HEK293 (cell line): ENCODE measurements around the gene DYRK4.

Experiments used
- CTCF ChIA-PET: fragments of 350-600 bp; formaldehyde crosslinking; extraction: SDS; loops from one replicate; lab custom pipeline; 2021; ENCODE audit warnings: antibody characterized with exemption; lab: Yijun Ruan, JAX
- POLR2A ChIA-PET: fragments of 300-600 bp; formaldehyde crosslinking; extraction: SDS; loops from one replicate; lab custom pipeline; 2020; ENCODE audit warnings: antibody characterized with exemption, inconsistent platforms; lab: Yijun Ruan, JAX
- H3K27ac ChIP-seq: fragments of 200-500 bp; sonication (Bioruptor generic); 2 replicates; pipeline ENCODE4 v1.5.1; 2014; ENCODE audit warnings: low read depth, low read length, control low read depth, inconsistent platforms; ENCODE audit errors: extremely low read depth
- H3K36me3 ChIP-seq, 2 experiments: fragments of 200-500 bp in 1 of 2; sonication (Bioruptor generic) in 1 of 2; 1 replicate in 1 of 2; 2 replicates in 1 of 2; pipeline ENCODE4 v1.5.1; 2014 to 2017; ENCODE audit warnings: inconsistent platforms in 2 of 2, low read length in 2 of 2; ENCODE audit not compliant: control insufficient read depth in 2 of 2, insufficient read depth in 1 of 2
- H3K4me1 ChIP-seq: fragments of 200-500 bp; sonication (Bioruptor generic); 2 replicates; pipeline ENCODE4 v1.5.1; 2014; ENCODE audit warnings: mild to moderate bottlenecking, low read length, inconsistent platforms; ENCODE audit not compliant: control insufficient read depth, insufficient read depth
- H3K4me3 ChIP-seq: 2 replicates; pipeline ENCODE4 v1.5.1; 2011; ENCODE audit warnings: low read depth, mild to moderate bottlenecking, control low read depth, low read length, moderate library complexity
- H3K9me3 ChIP-seq: fragments of 200-500 bp; sonication (Bioruptor generic); 2 replicates; pipeline ENCODE4 v1.5.1; 2014; ENCODE audit warnings: low read depth, low read length, inconsistent platforms; ENCODE audit not compliant: control insufficient read depth, insufficient read depth
- KLF10 ChIP-seq: fragments of 450-650 bp; IDR thresholded peaks from 2 replicates; pipeline ENCODE4 v1.5.1; 2018; ENCODE audit warnings: missing biosample characterization, mild to moderate bottlenecking, missing genetic modification characterization
- MZF1 ChIP-seq: fragments of 450-650 bp; formaldehyde crosslinking; IDR thresholded peaks from 2 replicates; pipeline ENCODE4 v1.5.1; 2017; ENCODE audit warnings: missing biosample characterization, missing genetic modification characterization, borderline replicate concordance
- PRDM1 ChIP-seq: fragments of 450-650 bp; formaldehyde crosslinking; IDR thresholded peaks from 2 replicates; pipeline ENCODE4; 2016; ENCODE audit warnings: missing biosample characterization, missing genetic modification characterization
- PRDM6 ChIP-seq: fragments of 450-650 bp; formaldehyde crosslinking; IDR thresholded peaks from 2 replicates; pipeline ENCODE4 v1.5.1; 2017; ENCODE audit warnings: missing biosample characterization, missing genetic modification characterization
- TRIM28 ChIP-seq: IDR thresholded peaks from 2 replicates; pipeline ENCODE4 v1.6.1; 2011; ENCODE audit warnings: low read length, control low read depth, borderline replicate concordance
- ZFP3 ChIP-seq: fragments of 450-650 bp; formaldehyde crosslinking; IDR thresholded peaks from 2 replicates; pipeline ENCODE4 v1.5.1; 2016; ENCODE audit warnings: low read depth, missing biosample characterization, missing genetic modification characterization
- ZNF114 ChIP-seq: fragments of 450-650 bp; formaldehyde crosslinking; IDR thresholded peaks from 2 replicates; pipeline ENCODE4 v1.5.0; 2017; ENCODE audit warnings: missing biosample characterization, missing genetic modification characterization
- ZNF148 ChIP-seq: fragments of 450-650 bp; formaldehyde crosslinking; IDR thresholded peaks from 2 replicates; pipeline ENCODE4 v1.5.0; 2017; ENCODE audit warnings: missing biosample characterization, missing genetic modification characterization, borderline replicate concordance
- ZNF16 ChIP-seq: fragments of 450-650 bp; formaldehyde crosslinking; IDR thresholded peaks from 2 replicates; pipeline ENCODE4 v1.5.1; 2016; ENCODE audit warnings: low read depth, missing biosample characterization, missing genetic modification characterization
- ZNF184 ChIP-seq: fragments of 450-650 bp; IDR thresholded peaks from 2 replicates; pipeline ENCODE4 v1.5.1; 2018; ENCODE audit warnings: missing biosample characterization, mild to moderate bottlenecking, missing genetic modification characterization
- ZNF211 ChIP-seq: fragments of 450-650 bp; formaldehyde crosslinking; IDR thresholded peaks from 2 replicates; pipeline ENCODE4 v1.5.1; 2016; ENCODE audit warnings: low read depth, missing biosample characterization, missing genetic modification characterization
- ZNF354C ChIP-seq: fragments of 450-650 bp; formaldehyde crosslinking; IDR thresholded peaks from 2 replicates; pipeline ENCODE4 v1.5.1; 2016; ENCODE audit warnings: missing biosample characterization, missing genetic modification characterization, low read depth, borderline replicate concordance
- ZNF366 ChIP-seq: fragments of 450-650 bp; formaldehyde crosslinking; conservative IDR thresholded peaks from 2 replicates; pipeline ENCODE4 v1.5.1; 2016; ENCODE audit warnings: missing biosample characterization, missing genetic modification characterization
- ZNF488 ChIP-seq: fragments of 450-650 bp; formaldehyde crosslinking; IDR thresholded peaks from 2 replicates; pipeline ENCODE4 v1.5.1; 2016; ENCODE audit warnings: missing biosample characterization, missing genetic modification characterization
- ZNF530 ChIP-seq: fragments of 450-650 bp; formaldehyde crosslinking; IDR thresholded peaks from 2 replicates; pipeline ENCODE4 v1.5.1; 2016; ENCODE audit warnings: low read depth, missing biosample characterization, missing genetic modification characterization
- ZNF544 ChIP-seq: fragments of 450-650 bp; formaldehyde crosslinking; IDR thresholded peaks from 2 replicates; pipeline ENCODE4 v1.5.0; 2017; ENCODE audit warnings: missing biosample characterization, missing genetic modification characterization
- ZNF596 ChIP-seq: fragments of 450-650 bp; IDR thresholded peaks from 2 replicates; pipeline ENCODE4 v1.5.0; 2018; ENCODE audit warnings: missing biosample characterization, mild to moderate bottlenecking, missing genetic modification characterization, moderate library complexity
- ZNF623 ChIP-seq: fragments of 450-650 bp; formaldehyde crosslinking; IDR thresholded peaks from 2 replicates; pipeline ENCODE4 v1.5.1; 2016; ENCODE audit warnings: missing biosample characterization, missing genetic modification characterization
- ZNF626 ChIP-seq: fragments of 450-650 bp; sonication (Bioruptor Pico); formaldehyde crosslinking; IDR thresholded peaks from 2 replicates; pipeline ENCODE4 v1.5.1; 2018; ENCODE audit warnings: missing biosample characterization, missing genetic modification characterization, inconsistent platforms
- ZNF837 ChIP-seq: fragments of 450-650 bp; formaldehyde crosslinking; IDR thresholded peaks from 2 replicates; pipeline ENCODE4 v1.5.1; 2016; ENCODE audit warnings: missing biosample characterization, missing genetic modification characterization

Gene DYRK4

GRCh38 chr12:4553943-4554342 is 8.1 kb upstream of the DYRK4 start:
- TF ChIP-seq ZNF626 (tag by site-specific recombination) (no peak), ZNF114 (no peak), ZNF16 (tag by site-specific recombination) (no peak), ZNF184 (no peak), ZNF366 (no peak), KLF10 (no peak), ZNF544 (tag by site-specific recombination) (no peak), ZNF488 (tag by site-specific recombination) (no peak)
- H3K36me3 ChIP-seq = peaks cover 58 to 82% of the 10 kb centered on the region in 2 experiments
- H3K4me3 ChIP-seq = no peak overlapping the region
- POLR2A ChIA-PET = no interaction called here
- H3K4me1 ChIP-seq = no peaks in the 10 kb centered on the region
- H3K9me3 ChIP-seq = no peaks in the 10 kb centered on the region
- CTCF ChIA-PET = interaction anchor here (0.6 to 0.7 kb wide), 2 partner anchors 9 to 56 kb away, joined by 3 read pairs; no protein-coding TSS in a partner anchor
- no peak overlapping the region for H3K27ac ChIP-seq

GRCh38 chr12:4555804-4556203 is 6.2 kb upstream of the DYRK4 start:
- H3K9me3 ChIP-seq = no peaks in the 10 kb centered on the region
- CTCF ChIA-PET = no interaction called here
- no peak for TF ChIP-seq ZNF837 (tag by site-specific recombination)
- TF ChIP-seq, all 188 proteins: peak for 0
- no peaks in the 10 kb centered on the region for H3K4me1 ChIP-seq
- POLR2A ChIA-PET = no interaction called here
- H3K36me3 ChIP-seq = peaks cover 49 to 78% of the 10 kb centered on the region in 2 experiments
- H3K4me3 ChIP-seq = no peak overlapping the region
- H3K27ac ChIP-seq = no peak overlapping the region

GRCh38 chr12:4556735-4557530 is 5.1 kb upstream of the DYRK4 start:
- peaks cover 40 to 74% of the 10 kb centered on the region in 2 experiments; a peak in 2 of 3 replicates for H3K36me3 ChIP-seq
- no peaks in the 10 kb centered on the region for H3K9me3 ChIP-seq
- TF ChIP-seq ZNF354C (tag by site-specific recombination) (no peak), ZNF596 (tag by site-specific recombination) (no peak), TRIM28 (no peak)
- H3K27ac ChIP-seq = no peak overlapping the region
- ChIA-PET CTCF (no interaction called here), POLR2A (no interaction called here)
- no peak overlapping the region for H3K4me3 ChIP-seq
- peaks cover 4% of the 10 kb centered on the region for H3K4me1 ChIP-seq

GRCh38 chr12:4557586-4557985 is 4.4 kb upstream of the DYRK4 start:
- Histone ChIP-seq H3K27ac (no peak overlapping the region), H3K4me3 (no peak overlapping the region), H3K4me1 (peaks cover 4% of the 10 kb centered on the region), H3K9me3 (no peaks in the 10 kb centered on the region), H3K36me3 (peaks cover 33 to 69% of the 10 kb centered on the region in 2 experiments; a peak in 2 of 3 replicates)
- ChIA-PET CTCF (no interaction called here), POLR2A (no interaction called here)
- TF ChIP-seq ZNF623 (tag by site-specific recombination) = no peak
- TF ChIP-seq ZNF530 (tag by site-specific recombination) = no peak
- no peak for TF ChIP-seq PRDM6 (tag by site-specific recombination)
- no peak for TF ChIP-seq ZFP3 (tag by site-specific recombination)
- TF ChIP-seq ZNF211 = no peak
- no peak for TF ChIP-seq PRDM1
- TF ChIP-seq MZF1 (tag by site-specific recombination) = no peak
- TF ChIP-seq ZNF148 (tag by site-specific recombination) = no peak
